DMS153 treated with DMSO at 0.1 percent for 48 hours (cell line): ENCODE results near the gene ZRANB3.
"Not testable (repeated sequence)": the region's sequence is repeated elsewhere in the genome, so short reads cannot be mapped to it uniquely, and the experiment has no call there.

Source experiments
- DNase-seq: peaks from one replicate; lab custom pipeline; 2025; ENCODE audit not compliant: unreplicated experiment; lab: John Stamatoyannopoulos, UW

The ZRANB3 gene

GRCh38 chr2:135490376-135490775 lies 40.6 kb downstream of the ZRANB3 start:
- DNase-seq: no peak

DNA sequence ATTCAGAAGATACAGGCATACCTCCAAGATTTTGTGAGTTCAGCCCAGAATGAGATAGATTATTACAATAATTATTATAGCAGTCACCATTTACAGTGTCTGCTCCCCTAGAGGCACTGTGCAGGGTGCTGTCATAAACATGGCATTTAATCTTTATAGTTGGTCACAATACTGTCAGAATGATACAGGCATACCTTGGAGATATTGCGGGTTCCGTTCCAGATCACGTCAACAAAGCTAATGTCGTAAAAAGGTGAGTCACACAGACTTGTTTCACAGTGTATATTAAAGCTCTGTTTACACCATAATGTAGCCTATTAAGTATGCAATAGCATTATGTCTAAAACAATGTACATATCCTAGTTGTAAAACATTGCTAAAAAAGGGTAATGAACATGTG lies 45.6 kb downstream of the ZRANB3 start:
- no peak for DNase-seq

DNA sequence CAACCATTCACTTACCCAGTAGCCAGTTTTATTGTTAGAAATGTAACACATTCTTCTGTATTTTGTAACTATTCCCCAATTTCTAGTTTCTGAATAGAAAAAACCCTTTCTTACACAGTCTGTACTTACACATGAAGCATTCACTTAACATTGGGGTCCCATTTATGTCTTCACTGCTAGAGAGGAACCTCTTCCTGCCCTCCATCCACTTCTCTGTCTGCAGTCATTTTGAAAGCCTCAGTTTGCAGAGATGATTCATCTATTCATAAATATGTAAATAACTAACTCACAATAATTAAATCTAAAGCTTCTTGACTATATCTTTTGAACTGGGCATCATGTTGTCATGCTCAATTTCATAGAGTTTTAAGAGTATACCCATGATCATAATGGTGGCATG lies 55.9 kb downstream of the ZRANB3 start:
- DNase-seq: no peak

DNA sequence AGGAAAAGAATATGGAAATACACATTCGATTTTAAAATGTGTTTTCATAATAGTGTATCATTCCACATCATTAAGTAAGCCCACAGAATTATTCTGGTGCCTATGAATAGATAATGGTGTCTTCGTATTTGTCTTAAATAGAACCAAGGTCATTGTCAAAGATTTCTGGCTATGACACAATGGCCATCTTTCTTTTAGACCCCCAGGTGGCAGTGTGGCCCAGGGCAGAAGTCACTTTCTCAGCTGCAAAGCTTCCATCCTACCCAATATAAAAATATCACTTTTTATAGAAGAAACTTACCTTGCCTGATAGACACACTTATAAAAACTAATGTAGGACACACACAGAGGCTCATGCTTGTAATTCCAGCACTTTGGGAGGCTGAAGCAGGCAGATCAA lies 57.5 kb downstream of the ZRANB3 start:
- no peak for DNase-seq

DNA sequence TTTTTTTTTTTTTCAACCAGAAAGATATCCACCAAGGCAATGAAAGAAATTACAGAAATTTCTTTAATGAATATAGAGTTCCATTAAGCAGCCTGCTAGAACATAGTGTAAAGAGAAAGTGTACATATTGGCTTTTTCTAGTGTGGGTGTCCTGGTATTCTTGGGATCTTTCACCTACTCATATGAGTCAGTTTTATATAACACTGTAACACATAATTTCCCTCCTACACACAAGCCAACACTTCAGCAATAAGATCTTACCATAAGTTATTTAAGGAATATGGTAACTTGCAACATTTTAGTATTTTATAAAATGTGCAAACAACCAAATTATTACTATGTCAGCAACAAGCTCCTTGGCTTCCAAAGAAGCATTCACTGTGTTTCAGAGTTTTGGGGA lies 59.9 kb downstream of the ZRANB3 start:
- no peak for DNase-seq

DNA sequence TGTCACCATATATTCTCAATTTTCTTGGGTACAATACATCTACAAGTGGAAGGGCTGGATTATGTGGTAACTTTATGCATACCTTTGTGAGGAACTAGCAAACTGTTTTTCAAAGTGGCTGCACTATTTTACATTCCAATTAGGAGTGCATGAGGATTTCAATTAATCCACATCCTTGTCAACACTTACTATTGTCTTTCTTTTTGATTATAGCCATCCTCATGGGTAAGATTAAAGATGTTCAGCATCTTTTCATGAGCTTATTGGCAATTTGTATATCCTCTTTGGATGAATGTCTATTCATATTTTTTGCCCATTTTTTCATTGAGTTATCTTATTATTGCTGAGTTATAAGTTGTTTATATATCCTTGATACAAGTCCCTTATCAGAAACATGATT lies 73.7 kb downstream of the ZRANB3 start:
- DNase-seq: no peak

DNA sequence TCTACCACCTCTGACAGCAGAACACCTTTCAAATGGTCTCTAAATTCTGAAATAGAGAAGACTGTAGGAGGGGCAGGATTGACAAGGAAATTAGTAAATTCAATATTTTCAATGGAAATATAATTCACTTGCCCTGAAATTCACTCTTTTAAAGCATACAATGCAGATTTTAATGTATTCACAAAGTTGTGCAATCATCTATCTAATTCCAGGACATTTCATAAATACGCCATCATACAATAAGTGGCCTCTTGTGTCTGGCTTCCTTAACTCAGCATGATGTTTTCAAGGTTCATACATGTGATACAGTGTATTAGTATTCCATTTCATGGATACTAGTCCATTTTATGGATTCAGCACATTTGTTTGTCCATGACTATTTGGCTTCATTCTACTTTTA lies 74.2 kb downstream of the ZRANB3 start:
- DNase-seq: no peak

GRCh38 chr2:135456431-135456830 lies 74.6 kb downstream of the ZRANB3 start:
- no peak for DNase-seq

DNA sequence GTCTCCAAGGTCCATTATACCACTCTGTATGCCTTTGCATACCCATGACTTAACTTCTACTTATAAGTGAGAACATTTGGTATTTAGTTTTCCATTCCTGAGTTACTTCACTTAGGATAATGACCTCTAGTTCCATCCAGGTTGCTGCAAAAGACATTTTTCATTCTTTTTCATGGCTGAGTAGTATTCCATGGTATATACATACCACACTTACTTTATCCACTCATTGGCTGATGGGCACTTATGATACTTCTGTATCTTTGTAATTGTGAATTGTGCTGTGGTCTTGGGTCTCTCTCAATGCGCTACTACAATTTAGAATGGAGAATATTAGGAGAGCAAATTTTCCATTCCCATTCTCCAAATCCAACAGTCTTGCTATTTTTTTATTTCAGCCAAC lies 76.4 kb downstream of the ZRANB3 start:
- DNase-seq: no peak

DNA sequence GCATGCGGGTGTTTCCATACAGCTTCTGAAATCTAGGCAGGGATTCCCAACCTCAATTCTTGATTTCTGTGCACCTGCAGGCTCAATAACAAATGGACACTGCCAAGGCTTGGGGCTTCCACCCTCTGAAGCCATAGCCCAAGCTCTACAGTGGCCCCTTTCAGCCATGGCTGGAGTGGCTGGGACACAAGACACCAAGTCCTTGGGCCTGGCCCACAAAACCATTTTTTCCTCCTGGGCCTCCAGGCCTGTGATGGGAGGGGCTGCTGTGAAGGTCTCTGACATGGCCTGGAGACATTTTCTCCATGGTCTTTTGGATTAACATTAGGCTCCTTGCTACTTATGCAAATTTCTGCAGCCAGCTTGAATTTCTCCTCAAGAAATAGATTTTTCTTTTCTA lies 78.0 kb downstream of the ZRANB3 start:
- not testable (repeated sequence) for DNase-seq

DNA sequence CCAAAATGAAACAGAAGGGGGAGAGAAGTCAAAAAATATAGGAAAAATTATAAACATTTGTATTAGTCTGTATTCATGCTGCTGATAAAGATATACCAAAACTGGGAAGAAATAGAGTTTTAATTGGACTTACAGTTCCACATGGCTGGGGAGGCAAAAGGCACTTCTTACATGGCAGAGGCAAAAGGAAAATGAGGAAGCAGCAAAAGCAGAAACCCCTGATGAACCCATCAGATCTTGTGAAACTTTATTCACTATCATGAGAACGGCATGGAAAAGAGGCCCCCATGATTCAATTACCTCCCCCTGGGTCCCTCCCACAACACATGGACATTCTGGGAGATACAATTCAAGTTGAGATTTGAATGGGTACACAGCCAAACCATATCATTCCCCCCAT lies 79.1 kb downstream of the ZRANB3 start:
- no peak for DNase-seq

GRCh38 chr2:135443013-135443412 lies 88.0 kb downstream of the ZRANB3 start:
- not testable (repeated sequence) for DNase-seq

DNA sequence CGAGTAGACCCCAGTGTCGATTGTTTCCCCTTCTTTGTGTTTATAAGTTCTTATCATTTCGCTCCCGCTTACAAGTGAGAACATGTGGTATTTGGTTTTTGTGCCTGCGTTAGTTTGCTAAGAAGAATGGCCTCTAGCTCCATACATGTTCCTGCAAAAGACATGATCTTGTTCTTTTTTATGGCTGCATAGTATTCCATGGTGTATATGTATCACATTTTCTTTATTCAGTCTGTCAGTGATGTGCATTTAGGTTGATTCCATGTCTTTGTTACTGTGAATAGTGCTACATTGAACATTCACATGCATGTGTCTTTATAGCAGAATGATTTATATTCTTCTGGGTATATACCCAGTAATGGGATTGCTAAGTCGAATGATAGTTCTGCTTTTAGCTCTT lies 95.9 kb downstream of the ZRANB3 start:
- not testable (repeated sequence) for DNase-seq

- DNase-seq: no peak
Observed at GRCh38 chr2:135424849-135425248, 106.2 kb downstream of the ZRANB3 start.

DNA sequence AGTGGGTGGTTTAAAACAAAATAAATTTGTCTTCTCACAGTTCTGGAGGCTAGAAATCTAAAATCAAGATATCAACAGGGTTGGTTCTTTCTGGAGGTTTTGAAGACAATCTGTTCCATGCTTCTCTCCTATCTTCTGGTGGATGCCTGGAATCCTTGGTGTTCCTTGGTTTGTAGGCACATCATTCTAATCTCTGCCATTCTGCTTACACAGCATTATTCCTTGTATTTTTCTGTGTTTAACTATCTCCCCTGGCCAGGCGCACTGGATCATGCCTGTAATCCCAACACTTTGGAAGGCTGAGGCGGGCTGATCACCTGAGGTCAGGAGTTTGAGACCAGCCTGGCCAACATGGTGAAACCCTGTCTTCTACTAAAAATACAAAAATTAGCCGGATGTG lies 108.1 kb downstream of the ZRANB3 start:
- DNase-seq: no peak

- DNase-seq: no peak
Observed at GRCh38 chr2:135411646-135412045, 119.4 kb downstream of the ZRANB3 start.

- DNase-seq: no peak
Observed at GRCh38 chr2:135409436-135409835, 121.6 kb downstream of the ZRANB3 start.

GRCh38 chr2:135396259-135396658 lies 134.8 kb downstream of the ZRANB3 start:
- DNase-seq: not testable (repeated sequence)

DNA sequence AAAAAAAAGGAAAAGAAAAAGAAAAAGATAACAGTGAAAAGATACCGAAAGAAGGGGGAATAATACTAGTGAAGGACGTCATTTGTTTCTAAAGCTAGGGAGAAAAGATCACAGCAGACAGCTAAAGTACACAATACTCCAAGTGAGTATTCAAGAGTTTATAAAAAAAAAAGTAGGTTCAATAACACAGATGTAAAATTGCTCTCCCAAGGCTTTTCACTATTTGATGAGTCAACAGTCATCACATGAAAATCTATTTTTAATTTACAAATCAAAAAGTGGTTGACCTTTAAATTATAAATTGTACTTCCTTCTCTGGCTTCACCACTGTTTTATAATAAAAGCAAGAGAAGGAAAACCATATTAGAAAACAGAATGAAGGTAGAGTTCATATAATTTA lies 144.0 kb downstream of the ZRANB3 start:
- no peak for DNase-seq

GRCh38 chr2:135378591-135378990 lies 152.4 kb downstream of the ZRANB3 start:
- no peak for DNase-seq

DNA sequence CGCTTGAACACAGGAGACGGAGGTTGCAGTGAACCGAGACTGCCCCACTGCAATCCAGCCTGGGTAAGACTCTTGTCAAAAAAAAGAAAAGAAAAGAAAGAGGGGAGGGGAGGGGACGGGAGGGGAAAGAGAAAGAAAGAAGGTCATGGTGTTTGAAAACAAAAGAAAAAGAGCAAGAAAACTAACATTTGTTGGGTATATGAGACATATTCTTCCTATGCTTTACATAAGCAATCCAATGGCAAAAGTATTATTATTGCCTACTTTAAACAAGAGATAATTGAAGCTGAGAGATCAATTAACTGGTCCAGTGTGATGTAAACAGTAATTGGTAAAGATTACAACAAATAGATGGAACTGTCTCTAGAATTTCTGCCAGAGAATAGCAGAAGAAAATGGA lies 157.3 kb downstream of the ZRANB3 start:
- no peak for DNase-seq

GRCh38 chr2:135349941-135350340 lies 181.1 kb downstream of the ZRANB3 start:
- no peak for DNase-seq

DNA sequence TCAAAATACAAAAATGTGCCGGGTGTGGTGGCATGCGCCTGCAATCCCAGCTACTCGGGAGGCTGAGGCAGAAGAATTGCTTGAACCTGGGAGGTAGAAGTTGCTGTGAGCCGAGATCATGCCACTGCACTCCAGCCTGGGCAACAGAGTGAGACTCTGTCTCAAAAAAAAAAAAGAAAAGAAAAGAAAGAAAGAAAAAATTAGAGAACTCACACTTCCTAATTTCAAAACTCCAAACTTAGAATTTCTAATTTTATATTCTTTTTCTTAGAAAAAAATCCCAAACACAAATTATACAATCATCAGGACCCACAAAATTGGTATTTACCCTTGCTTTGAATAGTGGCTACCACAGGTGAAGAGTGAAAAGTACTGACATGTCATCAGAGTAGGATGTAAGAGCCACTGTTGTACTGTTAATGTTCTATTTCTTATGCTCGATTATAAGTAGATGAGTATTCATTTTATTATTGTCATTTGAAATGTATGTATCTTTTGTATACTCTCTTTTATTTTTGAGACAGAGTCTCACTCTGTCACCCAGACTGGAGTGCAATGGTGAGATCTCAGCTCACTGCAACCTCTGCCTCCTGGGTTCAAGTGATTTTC lies 182.8 kb downstream of the ZRANB3 start:
- DNase-seq: not testable (repeated sequence)

GRCh38 chr2:135337071-135337470 lies 193.9 kb downstream of the ZRANB3 start:
- no peak for DNase-seq
